ENCODE results near the gene PEAR1. TPM values are rescaled to one million over a fixed set of nuclear protein-coding genes. Genes with fewer than 3 reads are reported as not detected.

PEAR1 gene
- total RNA-seq, 2 experiments from 2014 or later = not detected

- Histone ChIP-seq H3K4me2 (ENCODE audit: low read length) (no peak overlapping the region), H3K36me3 (ENCODE audit: insufficient read depth, low read length) (no peaks in the 10 kb centered on the region), H3K79me2 (ENCODE audit: insufficient read depth, low read depth, low read length) (no peaks in the 10 kb centered on the region), H4K20me1 (ENCODE audit: insufficient read depth, low read length) (no peaks in the 10 kb centered on the region), H3K27ac (ENCODE audit: low read depth, low read length, poor library complexity, severe bottlenecking) (no peak overlapping the region), H3K9me3 (ENCODE audit: low read length) (no peaks in the 10 kb centered on the region), H3K4me1 (ENCODE audit: insufficient read depth, low read length, poor library complexity, severe bottlenecking) (no peaks in the 10 kb centered on the region), H3K9me2 (ENCODE audit: insufficient read depth, low read length) (no peaks in the 10 kb centered on the region), H2AFZ (ENCODE audit: low read length) (no peak overlapping the region), H3K4me3 (ENCODE audit: low read depth, low read length, poor library complexity, severe bottlenecking) (no peak overlapping the region)
- no TSS peak for BruUV-seq (replicated peaks)
- no peak for TF ChIP-seq EZH2phosphoT487 (IDR thresholded peaks at IDR 0.05; ENCODE audit: borderline replicate concordance, low read depth, low read length)
- no peak for TF ChIP-seq CTCF (conservative IDR thresholded peaks at IDR 0.05; ENCODE audit: low read length)
- DNase-seq (ENCODE audit: low spot score) = no peak
- ChIA-PET POLR2A (no interaction called here), CTCF (ENCODE audit: unreplicated experiment) (no interaction called here)
- intact Hi-C loops (cut with micrococcal nuclease; ENCODE audit: unreplicated experiment) = no loop called here
These were observed 50.2 kb downstream of the PEAR1 start for GRCh38 chr1:156943756-156944155.

GRCh38 chr1:156944268-156944667 lies 50.8 kb downstream of the PEAR1 start:
- H3K79me2 ChIP-seq (ENCODE audit: insufficient read depth, low read depth, low read length) = no peaks in the 10 kb centered on the region
- no TSS peak for BruUV-seq (replicated peaks)
- H3K36me3 ChIP-seq (ENCODE audit: insufficient read depth, low read length) = no peaks in the 10 kb centered on the region
- no peak overlapping the region for H3K27ac ChIP-seq (ENCODE audit: low read depth, low read length, poor library complexity, severe bottlenecking)
- ChIA-PET CTCF (ENCODE audit: unreplicated experiment) (no interaction called here), POLR2A (no interaction called here)
- H3K4me2 ChIP-seq (ENCODE audit: low read length) = no peak overlapping the region
- H4K20me1 ChIP-seq (ENCODE audit: insufficient read depth, low read length) = no peaks in the 10 kb centered on the region
- intact Hi-C loops (cut with micrococcal nuclease; ENCODE audit: unreplicated experiment) = no loop called here
- H3K4me1 ChIP-seq (ENCODE audit: insufficient read depth, low read length, poor library complexity, severe bottlenecking) = no peaks in the 10 kb centered on the region
- H2AFZ ChIP-seq (ENCODE audit: low read length) = no peak overlapping the region
- no peaks in the 10 kb centered on the region for H3K9me2 ChIP-seq (ENCODE audit: insufficient read depth, low read length)
- DNase-seq (ENCODE audit: low spot score) = no peak
- TF ChIP-seq CTCF (conservative IDR thresholded peaks at IDR 0.05; ENCODE audit: low read length) (no peak), EZH2phosphoT487 (IDR thresholded peaks at IDR 0.05; ENCODE audit: borderline replicate concordance, low read depth, low read length) (no peak)
- no peaks in the 10 kb centered on the region for H3K9me3 ChIP-seq (ENCODE audit: low read length)
- H3K4me3 ChIP-seq (ENCODE audit: low read depth, low read length, poor library complexity, severe bottlenecking) = no peak overlapping the region

- DNase-seq (ENCODE audit: low spot score) = no peak
- POLR2A ChIA-PET = no interaction called here
- no peaks in the 10 kb centered on the region for H3K79me2 ChIP-seq (ENCODE audit: insufficient read depth, low read depth, low read length)
- no TSS peak for BruUV-seq (replicated peaks)
- no peak overlapping the region for H3K4me2 ChIP-seq (ENCODE audit: low read length)
- H3K27ac ChIP-seq (ENCODE audit: low read depth, low read length, poor library complexity, severe bottlenecking) = no peak overlapping the region
- no peaks in the 10 kb centered on the region for H3K4me1 ChIP-seq (ENCODE audit: insufficient read depth, low read length, poor library complexity, severe bottlenecking)
- TF ChIP-seq EZH2phosphoT487 (IDR thresholded peaks at IDR 0.05; ENCODE audit: borderline replicate concordance, low read depth, low read length) = no peak
- TF ChIP-seq CTCF (conservative IDR thresholded peaks at IDR 0.05; ENCODE audit: low read length) = no peak
- H2AFZ ChIP-seq (ENCODE audit: low read length) = no peak overlapping the region
- intact Hi-C loops (cut with micrococcal nuclease; ENCODE audit: unreplicated experiment) = no loop called here
- no peaks in the 10 kb centered on the region for H4K20me1 ChIP-seq (ENCODE audit: insufficient read depth, low read length)
- CTCF ChIA-PET (ENCODE audit: unreplicated experiment) = no interaction called here
- no peaks in the 10 kb centered on the region for H3K36me3 ChIP-seq (ENCODE audit: insufficient read depth, low read length)
- H3K9me2 ChIP-seq (ENCODE audit: insufficient read depth, low read length) = no peaks in the 10 kb centered on the region
- no peak overlapping the region for H3K4me3 ChIP-seq (ENCODE audit: low read depth, low read length, poor library complexity, severe bottlenecking)
- H3K9me3 ChIP-seq (ENCODE audit: low read length) = no peaks in the 10 kb centered on the region
These were observed 51.3 kb downstream of the PEAR1 start for GRCh38 chr1:156944848-156945247.
